HG03571 (cell line): Measurements from ENCODE around the gene OR5M8.

Source experiments
- ATAC-seq: cut with Tn5 transposase; IDR thresholded peaks from one replicate; pipeline ENCODE4 v1.9.1; 2021; ENCODE audit not compliant: unreplicated experiment

OR5M8 gene

GRCh38 chr11:56491270-56491669 is at the start of gene OR5M8:
OR5M8 (minus strand) TSS chr11:56491370; CDS start chr11:56491370, 0 bp downstream.
- no peak for ATAC-seq

- ATAC-seq, result no peak
Measured at GRCh38 chr11:56533054-56533740, 42.0 kb upstream of the OR5M8 start.

GRCh38 chr11:56531856-56532255 is 40.7 kb upstream of the OR5M8 start:
- no peak for ATAC-seq

GRCh38 chr11:56522008-56522407 is 30.8 kb upstream of the OR5M8 start:
- no peak for ATAC-seq

GRCh38 chr11:56513280-56513679 is 22.1 kb upstream of the OR5M8 start:
- ATAC-seq, result no peak

- no peak for ATAC-seq
Measured at GRCh38 chr11:56509439-56509838, 18.3 kb upstream of the OR5M8 start.

GRCh38 chr11:56497010-56497409 is 5.8 kb upstream of the OR5M8 start:
- ATAC-seq, result no peak

GRCh38 chr11:56495117-56495516 is 3.9 kb upstream of the OR5M8 start:
- no peak for ATAC-seq

- no peak for ATAC-seq
Measured at GRCh38 chr11:56486801-56487200, 4.4 kb downstream of the OR5M8 start.

GRCh38 chr11:56474729-56475235 is 16.4 kb downstream of the OR5M8 start:
- ATAC-seq, result no peak

- ATAC-seq, result no peak
Measured at GRCh38 chr11:56473252-56473651, 17.9 kb downstream of the OR5M8 start, which contains the start of gene OR5M3. OR5M3 (minus strand) TSS chr11:56473352; CDS start chr11:56470497, 2,855 bp downstream.

- no peak for ATAC-seq
Measured at GRCh38 chr11:56457076-56457475, 34.1 kb downstream of the OR5M8 start.

GRCh38 chr11:56453521-56453920 is 37.6 kb downstream of the OR5M8 start:
- no peak for ATAC-seq
